ENCODE data around the gene FOXL3. TPM values are rescaled to one million over a fixed set of nuclear protein-coding genes. Genes with fewer than 3 reads are reported as not detected.

The FOXL3 gene
- total RNA-seq, 2 donors from 2014 or later, result 0.79 TPM; not detected in 1

- DNase-seq, result no peak
Observed at GRCh38 chr7:297611-298374, 7.8 kb downstream of the FOXL3 start.

DNA sequence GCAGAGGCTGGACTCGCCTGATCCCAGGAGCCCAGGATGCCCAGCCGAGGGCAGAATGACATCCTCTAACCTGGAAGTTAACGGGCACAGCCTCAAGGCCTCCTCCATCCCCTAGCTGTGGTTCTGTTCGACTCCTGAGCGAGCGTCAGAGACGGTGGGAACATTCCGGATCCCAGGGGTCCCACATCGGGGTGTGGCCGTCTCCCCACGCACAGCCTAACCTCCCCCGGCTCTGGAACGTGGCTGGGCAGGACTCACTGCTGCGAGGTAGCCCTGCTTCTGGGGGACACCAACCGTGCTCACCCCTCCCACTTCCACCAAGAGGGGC is 8.4 kb downstream of the FOXL3 start:
- H3K27me3 ChIP-seq, result no peaks in the 10 kb centered on the region
- no peaks in the 10 kb centered on the region for H3K36me3 ChIP-seq
- no peak overlapping the region for H3K9ac ChIP-seq (ENCODE audit: low read depth in 2 of 2, low read length in 2 of 2)
- H3K9me3 ChIP-seq, result no peaks in the 10 kb centered on the region
- no peak overlapping the region for H3K27ac ChIP-seq
- intact Hi-C loops (cut with DNase I), result no loop called here
- TF ChIP-seq, protein P1, sequence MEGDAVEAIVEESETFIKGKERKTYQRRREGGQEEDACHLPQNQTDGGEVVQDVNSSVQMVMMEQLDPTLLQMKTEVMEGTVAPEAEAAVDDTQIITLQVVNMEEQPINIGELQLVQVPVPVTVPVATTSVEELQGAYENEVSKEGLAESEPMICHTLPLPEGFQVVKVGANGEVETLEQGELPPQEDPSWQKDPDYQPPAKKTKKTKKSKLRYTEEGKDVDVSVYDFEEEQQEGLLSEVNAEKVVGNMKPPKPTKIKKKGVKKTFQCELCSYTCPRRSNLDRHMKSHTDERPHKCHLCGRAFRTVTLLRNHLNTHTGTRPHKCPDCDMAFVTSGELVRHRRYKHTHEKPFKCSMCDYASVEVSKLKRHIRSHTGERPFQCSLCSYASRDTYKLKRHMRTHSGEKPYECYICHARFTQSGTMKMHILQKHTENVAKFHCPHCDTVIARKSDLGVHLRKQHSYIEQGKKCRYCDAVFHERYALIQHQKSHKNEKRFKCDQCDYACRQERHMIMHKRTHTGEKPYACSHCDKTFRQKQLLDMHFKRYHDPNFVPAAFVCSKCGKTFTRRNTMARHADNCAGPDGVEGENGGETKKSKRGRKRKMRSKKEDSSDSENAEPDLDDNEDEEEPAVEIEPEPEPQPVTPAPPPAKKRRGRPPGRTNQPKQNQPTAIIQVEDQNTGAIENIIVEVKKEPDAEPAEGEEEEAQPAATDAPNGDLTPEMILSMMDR (IDR thresholded peaks at IDR 0.05), result no peak
- no peak overlapping the region for H3K4me3 ChIP-seq
- DNase-seq, result no peak
- peaks cover 7% of the 10 kb centered on the region for H3K4me1 ChIP-seq

More at GRCh38 chr7:297611-298374, 7.8 kb downstream of the FOXL3 start:
- intact Hi-C loops (cut with DNase I), result no loop called here
- H3K36me3 ChIP-seq, result no peaks in the 10 kb centered on the region
- TF ChIP-seq, protein P1 (IDR thresholded peaks at IDR 0.05), result no peak
- no peak overlapping the region for H3K27ac ChIP-seq
- H3K9ac ChIP-seq (ENCODE audit: low read depth in 2 of 2, low read length in 2 of 2), result no peak overlapping the region
- H3K9me3 ChIP-seq, result no peaks in the 10 kb centered on the region
- no peaks in the 10 kb centered on the region for H3K27me3 ChIP-seq
- H3K4me3 ChIP-seq, result no peak overlapping the region
- H3K4me1 ChIP-seq, result peaks cover 7% of the 10 kb centered on the region

GRCh38 chr7:298743-299142 is 8.8 kb downstream of the FOXL3 start:
- no peak overlapping the region for H3K9ac ChIP-seq (ENCODE audit: low read depth in 2 of 2, low read length in 2 of 2)
- H3K36me3 ChIP-seq, result no peaks in the 10 kb centered on the region
- no peak overlapping the region for H3K27ac ChIP-seq
- H3K27me3 ChIP-seq, result no peaks in the 10 kb centered on the region
- TF ChIP-seq, protein P1 (IDR thresholded peaks at IDR 0.05), result no peak
- no peak for DNase-seq
- H3K4me1 ChIP-seq, result peaks cover 7% of the 10 kb centered on the region
- H3K9me3 ChIP-seq, result no peaks in the 10 kb centered on the region
- no peak overlapping the region for H3K4me3 ChIP-seq
- intact Hi-C loops (cut with DNase I), result no loop called here

GRCh38 chr7:299169-299568 is 9.2 kb downstream of the FOXL3 start:
- Histone ChIP-seq H3K36me3 (no peaks in the 10 kb centered on the region), H3K9me3 (no peaks in the 10 kb centered on the region), H3K4me1 (peaks cover 7% of the 10 kb centered on the region), H3K27ac (no peak overlapping the region), H3K9ac (ENCODE audit: low read depth in 2 of 2, low read length in 2 of 2) (no peak overlapping the region), H3K27me3 (no peaks in the 10 kb centered on the region), H3K4me3 (no peak overlapping the region)
- no peak for DNase-seq
- TF ChIP-seq, protein P1 (IDR thresholded peaks at IDR 0.05), result no peak
- intact Hi-C loops (cut with DNase I), result no loop called here

DNA sequence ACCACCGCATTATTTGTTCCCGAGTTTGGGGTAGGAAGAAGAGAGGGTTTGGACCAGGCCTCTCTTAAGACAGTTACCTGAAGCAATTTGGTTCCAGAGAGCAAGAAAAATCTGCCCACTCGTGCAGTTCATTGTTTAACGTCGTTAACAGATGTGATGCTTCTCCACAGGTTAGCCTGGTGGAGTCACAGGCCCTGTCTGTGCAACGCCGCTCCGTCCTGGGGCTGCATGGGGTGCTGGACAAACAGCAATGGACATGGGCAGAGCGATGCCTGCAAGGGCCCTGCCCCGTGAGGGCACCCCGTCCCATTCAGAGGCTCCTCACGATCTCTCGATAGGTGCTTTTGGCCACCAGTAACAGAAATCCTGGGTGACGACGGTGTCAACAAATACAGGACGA is 9.7 kb downstream of the FOXL3 start:
- DNase-seq, result no peak
- Histone ChIP-seq H3K27me3 (no peaks in the 10 kb centered on the region), H3K4me1 (peaks cover 2% of the 10 kb centered on the region), H3K9me3 (no peaks in the 10 kb centered on the region), H3K36me3 (no peaks in the 10 kb centered on the region), H3K9ac (ENCODE audit: low read depth in 2 of 2, low read length in 2 of 2) (no peak overlapping the region), H3K27ac (no peak overlapping the region), H3K4me3 (no peak overlapping the region)
- TF ChIP-seq, protein P1 (IDR thresholded peaks at IDR 0.05), result no peak
- intact Hi-C loops (cut with DNase I), result no loop called here

Measured in colonic mucosa (tissue), 4 donors.